Activated naive CD4-positive, alpha-beta T cell treated with anti-CD3 and anti-CD28 coated beads, Interleukin-2, amount 10 ng/mL, durations not matched to agents 7 days and 5 days (primary cell): Measurements from ENCODE around the gene HS3ST5.
"Not testable (repeated sequence)": the region's sequence is repeated elsewhere in the genome, so short reads cannot be mapped to it uniquely, and the experiment has no call there.

ENCODE experiments used
- CTCF ChIA-PET: fragments of 350-600 bp; sonication (Branson Sonifier 250); formaldehyde crosslinking; loops from one replicate; lab custom pipeline; 2021; ENCODE audit warnings: antibody characterized with exemption; lab: Charles Lee
- DNase-seq: peaks from one replicate; pipeline ENCODE4 v3.0.0-alpha.2; 2020
- H3K27ac Mint-ChIP-seq: one replicate; pipeline ENCODE4 v1.8.0; 2021; ENCODE audit warnings: mild to moderate bottlenecking, moderate library complexity, mixed read lengths
- H3K27me3 Mint-ChIP-seq: one replicate; pipeline ENCODE4 v1.8.0; 2021; ENCODE audit warnings: mild to moderate bottlenecking, mixed read lengths
- H3K36me3 Mint-ChIP-seq: one replicate; pipeline ENCODE4 v1.8.0; 2021; ENCODE audit warnings: mixed read lengths
- H3K4me1 Mint-ChIP-seq: one replicate; pipeline ENCODE4 v1.8.0; 2021; ENCODE audit warnings: mixed read lengths
- H3K4me3 Mint-ChIP-seq: one replicate; pipeline ENCODE4 v1.8.0; 2021; ENCODE audit warnings: mild to moderate bottlenecking, moderate library complexity, mixed read lengths
- H3K9me3 Mint-ChIP-seq: one replicate; pipeline ENCODE4 v1.8.0; 2021; ENCODE audit warnings: mixed read lengths

HS3ST5 gene

DNA sequence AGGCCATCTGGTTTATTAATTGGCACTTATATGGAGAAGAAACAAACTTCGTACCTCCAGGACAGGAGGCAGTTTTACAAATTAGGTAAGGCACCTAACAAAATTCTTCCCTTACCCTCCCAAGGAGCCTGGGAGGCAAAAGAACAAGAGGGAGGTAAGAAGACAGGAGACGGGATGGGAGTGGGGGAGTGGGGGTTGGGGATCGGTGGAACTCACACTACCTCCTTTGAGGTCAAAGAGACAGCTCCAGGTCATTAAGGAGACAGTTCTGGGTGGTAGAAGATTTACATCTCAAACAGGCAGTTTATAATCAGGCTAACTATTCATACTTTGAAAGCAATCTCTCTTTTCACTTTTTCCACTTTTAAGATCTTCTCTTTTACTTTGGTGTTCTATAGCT lies 259.6 kb downstream of the HS3ST5 start:
- no peaks in the 10 kb centered on the region for H3K4me1 Mint-ChIP-seq
- no peak for DNase-seq
- H3K27ac Mint-ChIP-seq: no peak overlapping the region
- CTCF ChIA-PET: no interaction called here
- peaks cover 3% of the 10 kb centered on the region for H3K27me3 Mint-ChIP-seq
- no peaks in the 10 kb centered on the region for H3K36me3 Mint-ChIP-seq
- peaks cover 2% of the 10 kb centered on the region for H3K9me3 Mint-ChIP-seq
- H3K4me3 Mint-ChIP-seq: no peak overlapping the region

- no peaks in the 10 kb centered on the region for H3K4me1 Mint-ChIP-seq
- H3K27me3 Mint-ChIP-seq: peaks cover 3% of the 10 kb centered on the region
- peaks cover 2% of the 10 kb centered on the region for H3K9me3 Mint-ChIP-seq
- no peak overlapping the region for H3K4me3 Mint-ChIP-seq
- DNase-seq: no peak
- H3K27ac Mint-ChIP-seq: no peak overlapping the region
- no peaks in the 10 kb centered on the region for H3K36me3 Mint-ChIP-seq
- CTCF ChIA-PET: interaction anchor here (0.7 kb wide), 1 partner anchor 78 kb away, joined by 3 read pairs; no protein-coding TSS in a partner anchor
Measured at GRCh38 chr6:114081730-114082129, 261.1 kb downstream of the HS3ST5 start.

DNA sequence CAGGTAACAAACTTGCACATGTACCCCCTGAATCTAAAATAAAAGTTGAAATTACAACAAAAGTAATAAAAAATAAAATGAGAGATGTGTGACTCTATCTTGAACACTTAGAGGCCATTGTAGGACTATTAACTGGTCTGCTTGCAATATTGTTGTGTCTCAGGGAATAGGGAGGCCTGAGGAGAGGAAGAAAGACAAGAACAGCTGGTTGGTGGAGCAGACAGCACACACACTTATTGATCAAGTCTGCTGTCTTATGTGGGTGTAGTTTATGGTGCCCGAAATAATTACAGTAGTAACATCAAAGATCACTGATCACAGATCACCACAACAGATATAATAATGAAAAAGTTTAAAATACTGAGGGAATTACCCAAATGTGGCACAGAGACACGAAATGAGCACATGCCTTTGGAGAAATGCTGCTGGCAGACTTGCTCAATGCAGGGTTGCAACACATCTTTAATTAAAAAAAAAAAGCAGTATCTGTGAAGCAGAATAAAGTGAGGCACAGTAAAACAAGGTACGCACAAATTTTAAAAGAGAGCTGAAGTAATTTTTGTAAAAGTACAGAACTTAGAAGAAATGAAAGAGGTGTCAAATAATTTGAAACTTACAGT lies 261.8 kb downstream of the HS3ST5 start:
- Mint-ChIP-seq H3K36me3 (no peaks in the 10 kb centered on the region), H3K27me3 (peaks cover 3% of the 10 kb centered on the region), H3K27ac (no peak overlapping the region), H3K9me3 (peaks cover 2% of the 10 kb centered on the region), H3K4me3 (no peak overlapping the region), H3K4me1 (peaks cover 5% of the 10 kb centered on the region)
- CTCF ChIA-PET: no interaction called here
- no peak for DNase-seq

- DNase-seq, H3K4me1 Mint-ChIP-seq, H3K9me3 Mint-ChIP-seq, H3K36me3 Mint-ChIP-seq, H3K4me3 Mint-ChIP-seq, CTCF ChIA-PET, H3K27ac Mint-ChIP-seq, H3K27me3 Mint-ChIP-seq: not testable (repeated sequence)
Measured at GRCh38 chr6:114080410-114080809, 262.4 kb downstream of the HS3ST5 start.

DNA sequence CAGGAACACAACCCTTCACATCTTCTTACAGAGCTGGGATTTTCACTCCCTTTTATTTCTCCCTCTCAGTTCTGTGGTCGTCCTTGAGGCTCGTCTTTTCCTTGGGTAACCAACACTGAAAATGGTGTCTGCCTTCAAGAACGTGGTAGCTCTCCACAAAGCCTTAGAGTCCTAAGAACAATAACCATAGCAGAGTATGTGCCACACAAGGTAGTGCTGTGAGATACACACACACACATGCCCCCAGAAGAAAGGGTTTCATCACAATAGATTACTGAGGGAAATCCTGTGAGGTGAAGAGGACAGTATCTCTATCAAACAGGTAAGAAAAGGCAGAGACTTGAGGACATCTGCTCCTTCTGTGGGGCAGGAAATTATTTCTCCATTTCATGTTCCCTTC lies 267.0 kb downstream of the HS3ST5 start:
- DNase-seq: no peak
- Mint-ChIP-seq H3K27me3 (no peaks in the 10 kb centered on the region), H3K4me1 (peaks cover 9% of the 10 kb centered on the region), H3K4me3 (no peak overlapping the region), H3K36me3 (no peaks in the 10 kb centered on the region), H3K9me3 (peaks cover 2% of the 10 kb centered on the region), H3K27ac (no peak overlapping the region)
- CTCF ChIA-PET: no interaction called here

DNA sequence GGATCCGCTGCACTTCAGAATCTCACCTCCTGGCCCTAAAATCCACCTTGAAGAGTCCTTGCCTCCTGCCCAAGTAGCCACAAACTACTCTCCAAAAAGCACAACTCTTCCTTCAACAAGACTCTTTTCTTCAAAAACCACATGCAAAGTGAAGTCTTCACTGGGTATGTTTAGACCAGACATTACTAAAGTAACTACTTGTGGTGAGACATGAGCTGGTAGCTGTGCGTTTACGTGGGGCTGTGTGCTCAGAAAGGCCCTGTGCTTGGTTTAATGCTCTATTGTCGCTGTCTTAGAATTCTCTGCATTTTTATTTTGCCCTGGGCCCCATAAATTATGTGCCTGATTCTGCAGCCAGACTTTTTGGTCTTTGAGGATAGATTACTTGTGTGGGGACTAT lies 267.5 kb downstream of the HS3ST5 start:
- H3K27me3 Mint-ChIP-seq: no peaks in the 10 kb centered on the region
- no peak overlapping the region for H3K4me3 Mint-ChIP-seq
- DNase-seq: no peak
- CTCF ChIA-PET: no interaction called here
- H3K36me3 Mint-ChIP-seq: no peaks in the 10 kb centered on the region
- no peak overlapping the region for H3K27ac Mint-ChIP-seq
- peaks cover 2% of the 10 kb centered on the region for H3K9me3 Mint-ChIP-seq
- H3K4me1 Mint-ChIP-seq: peaks cover 9% of the 10 kb centered on the region

- Mint-ChIP-seq H3K4me3 (no peak overlapping the region), H3K4me1 (no peaks in the 10 kb centered on the region), H3K9me3 (no peaks in the 10 kb centered on the region), H3K36me3 (no peaks in the 10 kb centered on the region), H3K27ac (no peak overlapping the region), H3K27me3 (peaks cover 12% of the 10 kb centered on the region)
- no peak for DNase-seq
- CTCF ChIA-PET: no interaction called here
Measured at GRCh38 chr6:114068771-114069170, 274.1 kb downstream of the HS3ST5 start.

DNA sequence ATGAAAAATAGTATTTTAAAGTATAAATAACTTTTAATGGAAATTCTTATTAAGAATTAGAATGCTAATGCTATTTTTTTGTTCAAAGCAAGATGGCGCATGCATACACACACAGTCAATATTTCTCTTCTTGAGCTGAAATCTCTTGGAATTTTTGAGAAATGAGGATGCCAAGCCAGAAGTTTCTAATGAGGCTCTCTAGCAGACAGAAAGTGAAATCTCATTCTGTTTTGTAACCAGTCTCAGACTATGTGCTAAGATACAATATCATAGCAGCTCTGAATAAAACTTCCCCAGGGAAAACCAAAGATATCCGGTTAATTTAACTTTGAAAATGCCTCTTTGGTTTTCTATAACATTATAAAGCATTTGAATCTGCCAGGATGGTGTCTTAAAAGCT lies 274.7 kb downstream of the HS3ST5 start:
- Mint-ChIP-seq H3K27me3 (peaks cover 12% of the 10 kb centered on the region), H3K27ac (no peak overlapping the region), H3K9me3 (no peaks in the 10 kb centered on the region), H3K4me3 (no peak overlapping the region), H3K4me1 (no peaks in the 10 kb centered on the region), H3K36me3 (no peaks in the 10 kb centered on the region)
- DNase-seq: no peak
- CTCF ChIA-PET: no interaction called here

DNA sequence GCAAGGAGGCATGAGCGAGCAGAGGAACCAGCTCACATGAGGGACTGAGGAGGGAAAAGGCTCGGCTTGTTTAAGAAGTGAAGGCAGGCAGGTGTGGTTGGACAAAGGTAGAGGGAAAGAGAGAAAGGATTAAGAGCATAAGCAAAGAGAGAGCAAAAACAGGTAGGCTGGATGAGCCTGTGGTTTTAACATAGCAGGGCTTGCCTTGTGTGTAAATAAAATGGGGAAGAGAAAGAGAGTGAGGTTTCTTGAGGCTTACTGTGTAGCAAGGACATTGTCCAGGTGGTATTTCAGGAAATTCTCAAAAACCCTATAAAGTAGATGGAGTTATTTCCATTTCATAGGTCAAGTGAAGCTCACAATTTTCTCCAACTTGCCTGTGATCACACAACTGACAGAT lies 278.0 kb downstream of the HS3ST5 start:
- no peaks in the 10 kb centered on the region for H3K36me3 Mint-ChIP-seq
- no peaks in the 10 kb centered on the region for H3K4me1 Mint-ChIP-seq
- H3K4me3 Mint-ChIP-seq: no peak overlapping the region
- H3K27ac Mint-ChIP-seq: no peak overlapping the region
- CTCF ChIA-PET: no interaction called here
- H3K9me3 Mint-ChIP-seq: no peaks in the 10 kb centered on the region
- DNase-seq: no peak
- H3K27me3 Mint-ChIP-seq: peaks cover 12% of the 10 kb centered on the region

DNA sequence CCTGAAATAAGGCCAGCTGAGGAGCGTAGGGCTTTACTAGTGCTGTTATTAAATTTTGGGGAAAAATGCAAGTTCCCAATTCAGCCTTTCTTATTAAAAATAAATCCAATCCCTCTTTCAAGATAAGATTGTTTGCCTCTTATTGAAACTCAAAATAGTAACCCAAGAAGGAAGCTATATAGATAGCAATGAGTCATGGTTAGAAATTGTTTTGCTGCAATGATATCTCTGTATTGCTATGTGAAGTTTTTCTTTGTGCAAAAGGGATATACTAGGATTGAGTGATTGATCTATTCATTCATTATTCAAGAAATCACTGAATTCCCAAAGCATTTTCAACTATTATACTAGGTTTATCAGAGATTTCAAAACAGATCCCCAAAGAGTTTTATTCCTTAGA lies 278.9 kb downstream of the HS3ST5 start:
- DNase-seq: no peak
- H3K36me3 Mint-ChIP-seq: no peaks in the 10 kb centered on the region
- H3K27ac Mint-ChIP-seq: no peak overlapping the region
- peaks cover 12% of the 10 kb centered on the region for H3K27me3 Mint-ChIP-seq
- H3K4me3 Mint-ChIP-seq: no peak overlapping the region
- no peaks in the 10 kb centered on the region for H3K4me1 Mint-ChIP-seq
- CTCF ChIA-PET: no interaction called here
- H3K9me3 Mint-ChIP-seq: no peaks in the 10 kb centered on the region

DNA sequence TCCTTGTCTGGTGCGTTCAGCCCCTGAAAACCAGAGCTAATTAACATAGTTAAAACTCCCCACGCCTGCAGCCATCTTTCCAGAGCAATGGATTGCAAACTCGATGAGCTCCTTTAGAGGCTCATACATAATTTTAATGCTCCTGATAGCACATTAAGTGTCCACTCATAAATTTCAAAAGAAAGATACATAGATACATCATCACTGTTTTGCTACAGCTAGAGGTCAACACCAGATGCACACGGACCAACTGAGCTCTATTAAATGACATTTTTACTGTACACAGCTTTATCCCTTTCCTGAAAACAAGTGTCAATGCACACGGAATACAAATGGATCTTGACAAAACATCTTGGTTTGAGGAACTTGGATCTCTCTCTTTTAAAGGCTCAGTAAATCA lies 280.6 kb downstream of the HS3ST5 start:
- no peaks in the 10 kb centered on the region for H3K4me1 Mint-ChIP-seq
- H3K4me3 Mint-ChIP-seq: no peak overlapping the region
- no peaks in the 10 kb centered on the region for H3K9me3 Mint-ChIP-seq
- no peak for DNase-seq
- peaks cover 12% of the 10 kb centered on the region for H3K27me3 Mint-ChIP-seq
- CTCF ChIA-PET: interaction anchor here (1.0 to 1.6 kb wide), 3 partner anchors 46 to 69 kb away, joined by 3 to 7 read pairs (median 4); no protein-coding TSS in a partner anchor
- H3K27ac Mint-ChIP-seq: no peak overlapping the region
- H3K36me3 Mint-ChIP-seq: no peaks in the 10 kb centered on the region

GRCh38 chr6:114061741-114062140 lies 281.1 kb downstream of the HS3ST5 start:
- no peak overlapping the region for H3K27ac Mint-ChIP-seq
- CTCF ChIA-PET: interaction anchor here (1.0 to 1.6 kb wide), 3 partner anchors 46 to 69 kb away, joined by 3 to 7 read pairs (median 4); no protein-coding TSS in a partner anchor
- no peak overlapping the region for H3K4me3 Mint-ChIP-seq
- H3K36me3 Mint-ChIP-seq: no peaks in the 10 kb centered on the region
- no peak for DNase-seq
- no peaks in the 10 kb centered on the region for H3K9me3 Mint-ChIP-seq
- H3K27me3 Mint-ChIP-seq: peaks cover 8% of the 10 kb centered on the region
- no peaks in the 10 kb centered on the region for H3K4me1 Mint-ChIP-seq

DNA sequence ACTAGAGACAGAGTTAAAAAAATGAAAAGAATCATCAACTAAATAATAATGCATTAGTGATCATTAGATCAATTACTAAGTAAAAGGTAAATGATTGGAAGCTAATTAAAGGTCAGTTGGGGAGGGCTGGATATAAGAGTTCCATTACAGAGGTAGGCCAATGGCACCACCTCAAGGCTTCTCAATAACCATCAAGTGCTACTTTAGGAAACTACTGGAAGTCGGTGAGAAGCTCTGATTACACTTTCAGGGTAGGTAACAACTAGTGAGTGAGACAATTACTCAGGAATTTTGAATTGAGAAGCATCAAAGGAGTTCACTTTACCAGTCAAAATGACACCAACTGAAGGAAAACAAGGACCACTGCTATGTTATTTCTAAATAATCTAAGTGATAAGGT lies 281.7 kb downstream of the HS3ST5 start:
- no peaks in the 10 kb centered on the region for H3K36me3 Mint-ChIP-seq
- DNase-seq: no peak
- CTCF ChIA-PET: interaction anchor here (1.2 to 1.6 kb wide), 3 partner anchors 29 to 65 kb away, joined by 3 to 7 read pairs (median 4); no protein-coding TSS in a partner anchor

DNA sequence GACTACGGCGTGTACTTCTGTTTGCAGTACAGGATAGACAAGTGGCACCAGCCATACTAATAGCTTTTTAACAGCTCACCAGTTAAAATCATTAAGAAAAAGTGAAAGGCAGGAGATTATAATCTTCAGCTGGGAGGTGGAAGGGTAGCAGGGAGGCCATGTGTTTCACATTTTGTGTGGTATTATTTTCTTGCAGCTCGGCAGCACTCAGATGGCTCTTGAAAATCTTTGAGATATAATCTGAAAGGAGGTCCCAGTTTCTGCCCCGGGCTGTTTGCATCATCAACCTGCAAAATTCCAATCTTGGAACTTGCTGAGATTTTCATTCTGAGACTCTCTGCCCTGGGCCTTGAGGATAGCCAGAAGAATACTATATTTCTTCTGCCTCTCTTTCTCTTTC lies 284.4 kb downstream of the HS3ST5 start:
- Mint-ChIP-seq H3K4me1 (no peaks in the 10 kb centered on the region), H3K27me3 (no peaks in the 10 kb centered on the region), H3K36me3 (no peaks in the 10 kb centered on the region), H3K27ac (no peak overlapping the region), H3K9me3 (no peaks in the 10 kb centered on the region), H3K4me3 (no peak overlapping the region)
- no peak for DNase-seq
- CTCF ChIA-PET: no interaction called here

More for the DNA sequence above, 281.7 kb downstream of the HS3ST5 start:
- Mint-ChIP-seq H3K27ac (no peak overlapping the region), H3K4me1 (no peaks in the 10 kb centered on the region), H3K9me3 (no peaks in the 10 kb centered on the region), H3K27me3 (peaks cover 7% of the 10 kb centered on the region), H3K4me3 (no peak overlapping the region)

GRCh38 chr6:114055763-114056162 lies 287.1 kb downstream of the HS3ST5 start:
- Mint-ChIP-seq H3K4me3 (no peak overlapping the region), H3K27ac (no peak overlapping the region), H3K27me3 (no peaks in the 10 kb centered on the region), H3K4me1 (no peaks in the 10 kb centered on the region), H3K36me3 (no peaks in the 10 kb centered on the region), H3K9me3 (no peaks in the 10 kb centered on the region)
- no peak for DNase-seq
- CTCF ChIA-PET: no interaction called here
